CD4-positive, alpha-beta T cell treated with Interleukin-1 beta for 1 hour (primary cell): ENCODE data around the gene PDXP.
"Not testable (repeated sequence)": the region's sequence is repeated elsewhere in the genome, so short reads cannot be mapped to it uniquely, and the experiment has no call there.

Experiments
- DNase-seq, 2 donors: peaks; one replicate each; pipeline ENCODE4 v3.0.0-alpha.2; 2020 to 2022

Gene PDXP

DNA sequence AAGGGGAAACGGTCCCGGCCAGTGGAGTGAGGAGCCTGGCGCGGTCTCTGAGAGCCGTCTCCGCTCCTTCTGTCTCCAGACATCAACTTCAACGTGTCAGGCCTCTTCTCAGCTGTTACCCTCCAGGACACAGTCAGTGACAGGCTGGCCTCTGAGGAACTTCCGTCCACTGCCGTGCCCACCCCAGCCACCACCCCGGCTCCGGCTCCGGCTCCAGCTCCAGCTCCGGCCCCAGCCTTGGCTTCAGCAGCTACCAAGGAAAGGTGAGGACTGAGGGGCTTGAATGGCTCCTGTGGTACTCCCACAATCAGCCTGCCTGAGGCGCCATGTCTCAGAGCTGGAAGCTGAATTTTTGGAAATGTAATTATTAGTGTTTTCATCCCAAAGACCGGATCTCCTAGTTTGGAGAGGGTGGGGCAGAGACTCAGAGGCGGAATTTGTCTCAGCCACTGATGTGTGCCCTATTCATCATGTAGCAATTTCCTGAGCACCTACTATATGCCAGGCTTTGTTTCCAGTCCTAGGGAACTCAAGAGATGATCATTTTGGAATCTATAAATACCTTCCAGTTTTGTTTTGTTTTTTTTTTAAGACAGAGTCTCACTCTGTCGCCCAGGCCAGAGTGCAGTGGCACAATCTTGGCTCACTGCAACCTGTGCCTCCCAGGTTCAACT is 7.9 kb upstream of the PDXP start:
- DNase-seq, result no peak

DNA sequence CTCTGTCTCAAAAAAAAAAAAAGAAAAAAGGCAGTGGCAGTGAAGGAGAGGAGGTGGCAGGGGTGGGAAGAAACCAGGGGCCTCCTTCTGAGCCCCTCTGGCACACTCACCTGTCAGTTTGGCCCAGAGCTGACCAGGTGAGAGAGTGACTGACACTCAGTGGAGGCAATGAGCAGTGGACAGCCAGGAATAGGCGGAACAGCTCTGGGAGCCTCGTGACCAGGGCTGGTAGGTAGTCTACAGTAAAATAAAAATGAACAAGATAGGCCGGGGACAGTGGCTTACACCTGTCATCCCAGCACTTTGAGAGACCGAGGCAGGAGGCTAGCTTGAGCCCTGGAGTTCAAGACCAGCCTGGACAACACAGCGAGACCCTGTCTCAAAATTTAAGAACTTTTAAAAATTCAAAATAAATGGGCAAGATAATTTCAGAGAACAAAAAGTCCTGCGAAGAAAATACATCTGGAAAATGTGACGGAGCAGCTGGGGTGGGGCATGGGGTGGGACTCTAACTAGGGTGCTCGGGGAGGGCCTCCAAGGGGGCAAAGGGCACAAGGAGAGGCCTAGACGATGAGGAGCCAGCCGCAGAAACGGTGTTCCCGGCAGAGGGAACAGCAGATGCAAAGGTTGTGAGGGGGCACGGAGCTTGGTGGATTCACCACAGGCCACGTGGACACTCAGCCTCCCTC is 3.8 kb upstream of the PDXP start:
- no peak for DNase-seq

- no peak for DNase-seq
Measured at GRCh38 chr22:37655252-37655563, 3.3 kb upstream of the PDXP start.

GRCh38 chr22:37656583-37656982 is 1.9 kb upstream of the PDXP start:
- not testable (repeated sequence) for DNase-seq

DNA sequence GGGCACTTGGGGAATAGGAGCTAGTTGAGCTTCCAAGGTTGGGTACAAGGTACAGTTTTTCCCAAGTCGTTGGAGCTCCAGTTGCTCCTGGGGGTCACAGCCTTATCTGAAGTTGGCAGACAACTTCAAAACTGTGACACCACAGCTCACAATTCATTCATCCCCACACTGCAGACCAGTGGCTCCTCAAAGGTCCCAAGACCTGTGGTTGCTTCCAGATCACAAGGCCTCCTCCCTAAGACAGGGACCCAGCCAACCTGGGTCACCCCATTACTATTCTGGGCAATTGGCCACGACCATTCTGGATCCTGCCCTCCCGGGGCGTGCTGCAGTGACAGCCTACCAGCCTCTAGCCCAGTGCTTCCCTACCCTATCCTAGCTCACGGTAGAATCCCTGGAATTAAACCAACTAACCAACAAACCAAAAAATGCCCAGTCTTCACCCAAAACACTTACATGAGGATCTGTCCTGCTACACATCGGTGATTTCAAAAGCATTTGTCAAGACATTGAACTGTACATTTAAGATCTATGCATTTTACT is 862 bp upstream of the PDXP start:
- no peak for DNase-seq

DNA sequence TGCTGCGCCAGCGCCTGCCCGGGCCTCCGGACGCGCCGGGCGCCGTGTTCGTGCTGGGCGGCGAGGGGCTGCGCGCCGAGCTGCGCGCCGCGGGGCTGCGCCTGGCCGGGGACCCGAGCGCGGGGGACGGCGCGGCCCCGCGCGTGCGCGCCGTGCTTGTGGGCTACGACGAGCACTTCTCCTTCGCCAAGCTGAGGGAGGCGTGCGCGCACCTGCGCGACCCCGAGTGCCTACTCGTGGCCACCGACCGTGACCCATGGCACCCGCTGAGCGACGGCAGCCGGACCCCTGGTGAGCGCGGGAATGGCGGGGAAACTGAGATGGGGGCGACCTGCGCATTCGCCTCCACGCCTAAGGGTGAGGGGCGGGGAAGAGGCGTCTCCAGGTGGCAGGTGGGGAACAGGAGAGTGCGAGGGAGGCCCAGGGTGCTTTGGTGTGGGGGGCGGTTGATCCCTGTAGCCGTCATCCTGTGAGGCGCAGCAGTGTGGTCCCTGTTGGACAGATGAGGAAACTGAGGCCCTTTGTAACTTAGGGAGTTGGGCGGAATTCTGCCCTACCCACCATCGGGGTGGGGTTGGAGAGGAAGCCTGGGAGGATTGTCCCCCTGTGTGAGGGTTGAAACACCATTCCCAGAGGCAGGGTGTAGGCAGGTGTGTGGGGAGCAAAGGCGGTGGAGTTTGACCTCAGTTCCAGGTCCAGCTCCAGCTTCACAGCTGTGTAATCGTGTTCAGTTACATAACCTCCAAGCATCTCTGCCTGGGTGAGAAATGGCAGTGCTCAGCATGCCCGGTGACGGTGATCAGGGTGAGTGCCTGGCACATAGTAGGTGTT is 758 bp downstream of the PDXP start:
- DNase-seq, result peak in 1 of 2 donors; percentile 32

- DNase-seq, result no peak
Measured at GRCh38 chr22:37659897-37660708, 1.6 kb downstream of the PDXP start.

- no peak for DNase-seq
Measured at GRCh38 chr22:37660709-37661045, 2.2 kb downstream of the PDXP start.

DNA sequence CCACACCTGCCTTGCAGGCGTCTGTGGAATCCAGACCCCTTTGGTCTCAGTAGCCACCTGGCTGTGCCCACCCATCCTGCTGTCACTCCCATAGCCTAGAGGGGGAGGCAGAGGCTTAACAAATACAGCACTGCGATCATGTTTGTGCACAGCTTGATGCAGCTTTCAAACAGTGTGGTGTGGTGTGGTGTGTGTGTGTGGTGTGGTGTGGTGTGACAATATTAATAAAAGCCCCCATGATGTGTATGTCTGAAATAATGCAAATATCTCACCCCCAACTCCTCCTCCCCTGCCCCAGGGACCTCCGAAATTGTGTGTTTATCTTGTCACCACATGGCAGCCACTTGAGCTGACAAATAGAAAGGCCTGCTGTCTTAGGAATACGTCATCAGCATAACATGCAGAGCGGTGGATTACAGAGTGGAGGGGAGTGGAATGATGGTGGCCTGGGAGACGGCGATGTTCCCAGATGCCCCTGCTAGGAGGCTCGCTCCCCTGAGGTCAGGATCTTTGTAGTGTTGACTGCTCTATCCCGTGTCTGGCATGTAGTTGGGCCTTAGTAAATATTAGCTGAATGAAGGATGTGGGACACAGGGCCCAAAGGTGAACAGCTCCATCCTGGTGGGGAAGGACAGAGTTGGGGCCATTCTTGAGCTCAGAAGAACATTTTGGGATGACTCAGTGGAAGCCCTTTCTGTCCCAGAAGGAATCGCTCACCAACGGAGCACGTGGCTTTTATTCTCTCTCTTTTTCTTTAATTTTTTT is 2.8 kb downstream of the PDXP start:
- peak; percentile 34 to 50 for DNase-seq

- no peak for DNase-seq
Measured at GRCh38 chr22:37662039-37662438, 3.5 kb downstream of the PDXP start.

DNA sequence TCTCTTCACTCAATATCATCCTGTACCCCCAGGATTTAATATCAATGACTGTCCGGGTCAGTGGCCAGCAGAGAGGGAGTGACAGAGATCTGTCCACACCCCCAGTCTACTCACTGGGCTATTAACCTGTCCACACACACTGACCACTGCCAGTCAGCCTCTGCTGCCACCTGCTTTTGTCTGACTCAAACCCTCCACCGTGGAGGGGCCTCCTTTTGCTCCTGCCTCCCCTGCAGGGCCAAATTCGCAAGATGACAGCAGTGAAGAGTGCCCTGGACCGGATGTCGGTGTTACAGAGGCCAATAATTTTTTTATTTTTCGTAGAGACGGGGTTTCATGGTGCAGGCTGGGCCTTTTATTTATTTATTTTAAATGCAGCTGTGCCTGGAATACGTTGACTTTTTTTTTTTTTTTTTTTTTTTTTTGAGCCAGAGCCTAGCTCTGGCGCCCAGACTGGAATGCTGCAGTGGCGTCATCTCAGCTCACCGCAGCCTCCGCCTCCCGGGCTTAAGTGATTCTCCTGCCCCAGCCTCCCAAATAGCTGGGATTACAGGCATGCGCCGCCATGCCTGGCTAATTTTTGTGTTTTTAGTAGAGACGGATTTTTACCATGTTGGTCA is 5.1 kb downstream of the PDXP start:
- DNase-seq, result no peak

DNA sequence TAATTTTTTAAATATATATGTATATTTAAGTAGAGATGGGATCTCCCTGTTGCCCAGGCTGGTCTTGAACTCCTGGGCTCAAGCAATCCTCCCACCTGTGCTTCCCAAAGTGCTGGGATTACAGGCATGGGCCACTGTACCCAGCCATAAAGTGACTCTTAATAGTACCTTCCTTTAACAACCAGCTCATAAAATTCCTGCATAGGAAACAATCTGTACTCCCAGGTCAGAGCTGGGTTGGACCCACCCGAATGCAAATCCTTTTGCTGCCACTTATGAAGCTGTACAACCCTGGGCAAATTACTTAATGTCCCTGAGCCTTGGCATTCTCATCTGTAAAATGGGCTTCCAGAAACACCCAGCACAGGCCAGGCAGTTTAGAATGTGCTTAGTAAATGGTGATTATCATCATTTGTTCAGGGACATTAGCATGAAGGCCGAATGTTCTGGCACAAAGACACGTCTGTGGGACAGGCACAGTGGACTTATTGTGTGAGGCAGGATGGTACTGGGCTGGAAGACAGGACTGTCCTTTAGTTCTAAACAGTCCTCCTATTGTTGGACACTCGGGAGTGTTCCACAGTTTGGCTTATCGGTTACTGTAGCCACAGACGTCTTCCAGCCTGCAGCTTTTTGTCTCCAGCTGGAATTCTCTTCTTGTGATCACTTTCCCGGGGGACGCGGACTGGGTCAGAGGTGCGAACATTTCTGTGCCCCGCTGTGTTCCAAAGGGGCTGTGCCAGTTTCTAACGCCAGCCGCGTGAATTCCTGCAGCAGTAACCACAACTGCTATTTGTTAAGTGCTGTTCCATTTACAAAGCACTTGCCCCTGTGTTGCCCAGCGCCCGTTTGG is 6.0 kb downstream of the PDXP start:
- DNase-seq, result no peak

GRCh38 chr22:37665487-37665886 is 7.0 kb downstream of the PDXP start:
- DNase-seq, result no peak

GRCh38 chr22:37669586-37669985 is 11.1 kb downstream of the PDXP start:
- DNase-seq, result no peak

DNA sequence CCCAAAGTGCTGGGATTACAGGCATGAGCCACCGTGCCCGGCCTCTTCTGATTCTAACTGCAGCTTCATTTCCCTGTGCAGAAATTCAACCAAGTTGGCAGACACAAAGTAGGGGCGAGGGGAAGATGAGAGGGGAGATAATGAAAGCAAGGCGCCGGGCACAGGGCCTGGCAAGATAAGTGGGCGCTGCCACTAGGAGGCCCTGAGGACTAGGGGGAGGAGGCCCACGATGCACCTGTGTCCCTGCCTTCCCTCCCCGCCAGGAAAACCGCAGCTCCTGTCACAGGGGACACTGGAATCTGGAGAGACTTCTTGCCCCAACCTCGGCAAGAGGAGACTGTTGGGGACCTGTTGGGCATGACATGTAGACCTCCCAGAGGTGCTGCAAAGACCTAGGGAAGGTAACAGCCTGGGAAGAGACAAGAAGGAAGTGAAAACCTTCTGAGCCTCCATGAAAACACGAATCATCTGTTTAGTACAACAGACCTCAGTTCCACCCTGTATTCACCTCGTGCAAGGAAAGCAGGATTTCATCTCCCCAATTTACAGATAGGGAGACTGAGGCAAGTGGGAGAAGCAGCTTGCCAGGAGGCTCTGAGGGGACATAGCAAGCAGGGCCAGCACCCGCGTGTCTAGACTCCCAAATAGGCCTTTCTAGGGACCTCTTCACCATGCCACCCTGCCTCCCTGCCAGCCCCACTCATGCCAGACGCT is 13.8 kb downstream of the PDXP start:
- peak; percentile 25 for DNase-seq

DNA sequence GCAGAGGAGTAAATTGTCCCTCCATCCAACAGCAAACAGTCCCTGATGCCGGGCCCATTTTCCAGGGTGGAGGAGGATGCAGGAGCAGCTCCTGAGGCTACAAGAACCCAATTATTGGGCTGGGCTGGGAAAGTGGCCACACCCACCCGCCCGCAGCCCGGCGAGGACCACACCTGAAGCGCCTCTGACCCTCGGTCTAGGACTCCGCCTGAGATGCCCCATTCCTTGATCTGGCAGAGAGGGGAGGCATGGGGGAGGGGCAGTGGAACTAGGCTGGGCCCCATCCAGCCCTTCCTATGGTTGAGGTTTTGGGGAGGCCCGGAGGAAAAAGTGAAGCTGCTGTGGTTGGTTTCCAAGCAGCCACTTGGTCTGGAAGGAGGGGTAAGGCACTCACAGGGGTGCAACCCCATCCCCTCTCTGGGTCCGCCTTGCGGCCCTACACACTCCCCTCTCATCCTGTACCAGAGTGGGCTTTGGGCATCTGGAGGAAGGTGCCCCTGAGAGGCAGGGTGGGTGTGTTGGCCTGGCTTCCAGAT is 14.5 kb downstream of the PDXP start:
- DNase-seq, result no peak

- no peak for DNase-seq
Measured at GRCh38 chr22:37674248-37674647, 15.7 kb downstream of the PDXP start.

DNA sequence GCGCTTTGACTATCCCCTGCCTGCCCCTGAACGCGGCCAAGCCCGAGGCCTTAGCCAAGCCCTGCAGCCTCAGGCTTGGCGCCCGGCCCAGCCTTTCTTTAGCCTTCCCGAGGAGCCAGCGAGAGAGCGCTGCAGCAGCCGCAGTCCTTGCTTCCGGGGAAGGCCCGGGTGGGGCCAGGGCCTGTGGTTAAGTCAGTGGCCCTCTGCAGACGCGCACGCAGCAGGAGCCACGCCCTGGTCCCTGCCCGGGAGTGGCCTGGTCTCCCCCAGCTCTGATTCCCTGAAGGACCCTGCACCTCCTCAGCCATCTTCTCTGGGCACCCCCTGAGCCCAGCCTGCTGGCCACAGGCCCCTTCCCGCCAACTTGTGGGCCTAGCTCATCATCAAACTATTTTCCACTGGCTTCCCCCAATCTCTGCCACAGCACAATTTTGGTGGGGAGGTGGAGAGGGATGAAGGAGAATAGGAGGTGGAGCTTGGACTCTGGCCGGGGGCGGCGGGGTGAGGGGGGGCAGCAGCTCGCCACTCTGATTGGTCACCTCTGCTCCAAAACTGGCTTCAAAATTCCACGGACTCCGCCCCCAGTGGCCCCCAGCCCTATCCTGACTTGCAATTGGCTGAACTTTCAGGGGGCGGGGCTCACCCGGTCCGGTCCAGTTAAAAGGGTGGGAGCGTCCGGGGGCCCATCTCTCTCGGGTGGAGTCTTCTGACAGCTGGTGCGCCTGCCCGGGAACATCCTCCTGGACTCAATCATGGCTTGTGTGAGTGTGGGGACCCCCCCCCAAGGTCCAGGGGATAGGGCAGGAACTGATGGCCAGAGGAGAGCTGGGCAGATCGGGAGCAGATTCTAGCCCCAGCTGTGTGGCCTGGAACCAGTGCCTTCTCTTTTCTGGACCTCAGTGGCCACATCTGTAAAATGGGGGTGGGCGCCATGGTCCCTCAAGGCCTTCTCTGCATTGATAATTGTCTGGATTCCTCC is 16.7 kb downstream of the PDXP start, which contains the start of gene LGALS1:
Gene LGALS1, plus strand, starts transcription at position 686 of the 979 bp plus-strand sequence. Its CDS starts 67 bp downstream, at position 753.
- peak; percentile 72 to 80 for DNase-seq
